ENCODE results near the gene OR14C36. TPM values are rescaled to one million over a fixed set of nuclear protein-coding genes. Genes with fewer than 3 reads are reported as not detected.

The OR14C36 gene
- total and polyA plus RNA-seq, 2 donors from 2014 or later = not detected

DNA sequence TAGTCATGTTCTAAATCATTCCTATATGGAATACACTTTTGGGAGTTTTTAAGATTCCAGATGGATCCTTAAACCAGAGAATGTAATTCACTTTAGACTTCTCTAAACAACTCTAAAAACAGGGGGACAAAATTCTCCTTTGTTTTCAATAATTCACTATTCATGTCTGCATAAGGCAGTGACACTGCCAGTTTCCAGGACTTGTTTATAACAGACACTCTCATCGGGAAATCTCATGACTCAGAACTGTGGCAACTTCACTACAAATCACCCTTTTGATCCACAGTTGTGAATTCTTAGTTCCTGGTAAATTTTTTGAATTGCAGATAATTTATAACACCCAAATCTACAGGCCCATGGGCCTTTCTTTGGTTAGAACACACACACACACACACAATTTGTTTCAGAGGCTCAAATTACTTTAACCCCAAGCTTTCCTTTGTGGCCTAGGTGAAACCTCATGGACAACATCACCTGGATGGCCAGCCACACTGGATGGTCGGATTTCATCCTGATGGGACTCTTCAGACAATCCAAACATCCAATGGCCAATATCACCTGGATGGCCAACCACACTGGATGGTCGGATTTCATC is 12.6 kb downstream of the OR14C36 start, which contains the start of gene OR2T4:
Gene OR2T4, plus strand, starts transcription at position 545 of the 595 bp plus-strand sequence. Its CDS starts 0 bp downstream, at position 545.
- FAIRE-seq = no peak

DNA sequence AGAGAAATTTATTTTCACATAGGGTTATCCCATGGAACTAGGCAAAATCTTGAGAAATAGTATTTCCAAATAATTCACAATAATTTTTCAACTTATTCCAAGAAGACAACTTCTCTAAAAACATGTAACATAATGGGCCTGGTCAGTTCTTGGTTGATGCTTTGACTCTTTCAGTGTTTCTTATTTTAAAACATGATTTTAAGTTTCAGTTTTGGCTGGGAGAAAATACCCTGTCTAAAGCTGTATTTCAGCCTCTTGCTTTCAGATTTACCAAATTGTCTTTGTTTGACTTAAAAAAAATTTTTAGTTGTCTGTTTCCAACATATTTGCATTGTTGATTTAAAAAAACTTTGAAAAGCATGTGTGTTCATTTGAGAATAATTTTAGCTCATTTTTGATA is 18.0 kb downstream of the OR14C36 start:
- TF ChIP-seq, protein P1, sequence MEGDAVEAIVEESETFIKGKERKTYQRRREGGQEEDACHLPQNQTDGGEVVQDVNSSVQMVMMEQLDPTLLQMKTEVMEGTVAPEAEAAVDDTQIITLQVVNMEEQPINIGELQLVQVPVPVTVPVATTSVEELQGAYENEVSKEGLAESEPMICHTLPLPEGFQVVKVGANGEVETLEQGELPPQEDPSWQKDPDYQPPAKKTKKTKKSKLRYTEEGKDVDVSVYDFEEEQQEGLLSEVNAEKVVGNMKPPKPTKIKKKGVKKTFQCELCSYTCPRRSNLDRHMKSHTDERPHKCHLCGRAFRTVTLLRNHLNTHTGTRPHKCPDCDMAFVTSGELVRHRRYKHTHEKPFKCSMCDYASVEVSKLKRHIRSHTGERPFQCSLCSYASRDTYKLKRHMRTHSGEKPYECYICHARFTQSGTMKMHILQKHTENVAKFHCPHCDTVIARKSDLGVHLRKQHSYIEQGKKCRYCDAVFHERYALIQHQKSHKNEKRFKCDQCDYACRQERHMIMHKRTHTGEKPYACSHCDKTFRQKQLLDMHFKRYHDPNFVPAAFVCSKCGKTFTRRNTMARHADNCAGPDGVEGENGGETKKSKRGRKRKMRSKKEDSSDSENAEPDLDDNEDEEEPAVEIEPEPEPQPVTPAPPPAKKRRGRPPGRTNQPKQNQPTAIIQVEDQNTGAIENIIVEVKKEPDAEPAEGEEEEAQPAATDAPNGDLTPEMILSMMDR (IDR thresholded peaks at IDR 0.05; ENCODE audit: borderline replicate concordance, extremely low read depth, insufficient read depth) = no peak
- FAIRE-seq = no peak
- intact Hi-C loops (cut with DNase I) = no loop called here

More for the DNA sequence above, 12.6 kb downstream of the OR14C36 start, which contains the start of gene OR2T4:
- H3K4me3 ChIP-seq (ENCODE audit: low read length in 3 of 3) = no peak within 1 kb of the TSS
- DNase-seq = no peak
- H3K9ac ChIP-seq (ENCODE audit: low read length in 3 of 3) = no peak within 1 kb of the TSS
- H3K36me3 ChIP-seq (ENCODE audit: control insufficient read depth in 2 of 3, insufficient read depth in 3 of 3, low read length in 3 of 3) = no peaks in the 10 kb centered on the region
- no peaks in the 10 kb centered on the region for H3K27me3 ChIP-seq (ENCODE audit: control insufficient read depth, insufficient read depth, low read length)
- H3K27ac ChIP-seq (ENCODE audit: low read depth in 2 of 2, low read length in 2 of 2) = no peak within 1 kb of the TSS
- TF ChIP-seq, protein P1 (IDR thresholded peaks at IDR 0.05; ENCODE audit: borderline replicate concordance, extremely low read depth, insufficient read depth) = no peak
- intact Hi-C loops (cut with DNase I) = no loop called here
- no peaks in the 10 kb centered on the region for H3K4me1 ChIP-seq (ENCODE audit: control insufficient read depth in 2 of 3, insufficient read depth in 2 of 3, low read depth in 1 of 3, low read length in 3 of 3)
- peaks cover 0 to 3% (median 1%) of the 10 kb centered on the region in 3 donors for H3K9me3 ChIP-seq (ENCODE audit: control insufficient read depth in 2 of 3, insufficient read depth in 1 of 3, low read length in 3 of 3)

DNA sequence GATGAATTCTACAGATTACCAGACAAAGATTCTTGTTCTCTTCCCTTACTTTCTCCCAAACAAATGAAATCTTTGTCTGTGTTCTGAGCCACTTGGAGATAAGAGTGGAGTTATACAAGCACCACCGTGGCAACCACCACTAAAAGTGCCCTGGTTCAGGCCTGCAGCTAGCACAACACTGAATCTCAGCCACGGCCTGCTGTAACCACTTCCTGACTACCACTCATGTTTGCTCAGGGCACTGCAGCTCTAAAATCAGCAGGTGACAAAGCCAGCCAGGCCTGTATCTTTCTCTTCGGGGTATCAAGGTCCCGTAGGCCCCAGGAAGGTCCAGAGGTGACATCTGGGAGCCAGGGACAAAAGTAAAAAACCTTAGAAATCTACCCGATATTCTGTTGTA is 23.8 kb downstream of the OR14C36 start:
- intact Hi-C loops (cut with DNase I) = no loop called here
- Histone ChIP-seq H3K36me3 (ENCODE audit: control insufficient read depth in 2 of 3, insufficient read depth in 3 of 3, low read length in 3 of 3) (no peaks in the 10 kb centered on the region), H3K9ac (ENCODE audit: low read length in 3 of 3) (no peak overlapping the region), H3K27ac (ENCODE audit: low read depth in 2 of 2, low read length in 2 of 2) (no peak overlapping the region), H3K4me3 (ENCODE audit: low read length in 3 of 3) (no peak overlapping the region), H3K27me3 (ENCODE audit: control insufficient read depth, insufficient read depth, low read length) (no peaks in the 10 kb centered on the region), H3K9me3 (ENCODE audit: control insufficient read depth in 2 of 3, insufficient read depth in 1 of 3, low read length in 3 of 3) (peaks cover 0 to 4% (median 0%) of the 10 kb centered on the region in 3 donors), H3K4me1 (ENCODE audit: control insufficient read depth in 2 of 3, insufficient read depth in 2 of 3, low read depth in 1 of 3, low read length in 3 of 3) (no peaks in the 10 kb centered on the region)
- FAIRE-seq (no peak), DNase-seq (no peak)
- TF ChIP-seq, protein P1 (IDR thresholded peaks at IDR 0.05; ENCODE audit: borderline replicate concordance, extremely low read depth, insufficient read depth) = no peak

More for the DNA sequence above, 18.0 kb downstream of the OR14C36 start:
- H3K9me3 ChIP-seq (ENCODE audit: control insufficient read depth in 2 of 3, insufficient read depth in 1 of 3, low read length in 3 of 3) = peaks cover 0 to 8% (median 1%) of the 10 kb centered on the region in 3 donors
- no peak overlapping the region for H3K9ac ChIP-seq (ENCODE audit: low read length in 3 of 3)
- H3K36me3 ChIP-seq (ENCODE audit: control insufficient read depth in 2 of 3, insufficient read depth in 3 of 3, low read length in 3 of 3) = no peaks in the 10 kb centered on the region
- H3K27me3 ChIP-seq (ENCODE audit: control insufficient read depth, insufficient read depth, low read length) = no peaks in the 10 kb centered on the region
- no peak overlapping the region for H3K27ac ChIP-seq (ENCODE audit: low read depth in 2 of 2, low read length in 2 of 2)
- no peak for DNase-seq
- no peak overlapping the region for H3K4me3 ChIP-seq (ENCODE audit: low read length in 3 of 3)
- H3K4me1 ChIP-seq (ENCODE audit: control insufficient read depth in 2 of 3, insufficient read depth in 2 of 3, low read depth in 1 of 3, low read length in 3 of 3) = no peaks in the 10 kb centered on the region

All from kidney (tissue), 14 donors.